Embryonic facial prominence (tissue), 1 donor: ENCODE measurements around the gene AUTS2.
"Not testable (repeated sequence)": the region's sequence is repeated elsewhere in the genome, so short reads cannot be mapped to it uniquely, and the experiment has no call there.

Experiments
- DNase-seq: peaks from one replicate; pipeline ENCODE4 v3.0.0-alpha.2; 2016; ENCODE audit errors: extremely low spot score

AUTS2 gene

DNA sequence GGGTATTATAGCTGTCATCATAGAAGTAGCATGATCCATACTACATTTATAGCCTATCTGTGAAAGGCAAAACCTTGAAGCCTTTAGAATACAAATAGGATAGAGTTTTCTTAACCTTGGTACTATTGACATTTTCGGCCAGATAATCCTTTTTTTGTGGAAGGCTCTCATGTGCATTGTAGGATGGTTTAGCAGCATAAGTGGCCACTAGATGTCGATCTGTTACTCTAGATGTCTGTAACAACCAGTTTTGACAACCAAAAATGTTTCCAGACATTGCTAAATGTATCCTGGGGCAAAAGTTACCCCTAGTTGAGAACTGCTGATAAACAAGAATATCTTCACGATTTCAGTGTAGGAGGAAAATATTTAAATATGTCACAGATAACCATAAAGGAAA lies 1214.2 kb downstream of the AUTS2 start:
- no peak for DNase-seq

DNA sequence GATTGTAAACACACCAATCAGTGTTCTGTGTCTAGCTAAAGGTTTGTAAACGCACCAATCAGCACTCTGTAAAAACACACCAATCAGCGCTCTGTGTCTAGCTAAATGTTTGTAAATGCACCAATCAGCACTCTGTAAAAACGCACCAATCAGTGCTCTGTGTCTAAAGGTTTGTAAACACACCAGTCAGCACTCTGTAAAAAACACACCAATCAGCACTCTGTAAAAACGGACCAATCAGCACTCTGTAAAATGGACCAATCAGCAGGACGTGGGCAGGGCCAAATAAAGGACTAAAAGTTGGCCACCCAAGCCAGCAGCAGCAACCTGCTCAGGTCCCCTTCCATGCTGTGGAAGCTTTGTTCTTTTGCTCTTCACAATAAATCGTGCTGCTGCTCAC lies 1224.2 kb downstream of the AUTS2 start:
- DNase-seq = not testable (repeated sequence)

DNA sequence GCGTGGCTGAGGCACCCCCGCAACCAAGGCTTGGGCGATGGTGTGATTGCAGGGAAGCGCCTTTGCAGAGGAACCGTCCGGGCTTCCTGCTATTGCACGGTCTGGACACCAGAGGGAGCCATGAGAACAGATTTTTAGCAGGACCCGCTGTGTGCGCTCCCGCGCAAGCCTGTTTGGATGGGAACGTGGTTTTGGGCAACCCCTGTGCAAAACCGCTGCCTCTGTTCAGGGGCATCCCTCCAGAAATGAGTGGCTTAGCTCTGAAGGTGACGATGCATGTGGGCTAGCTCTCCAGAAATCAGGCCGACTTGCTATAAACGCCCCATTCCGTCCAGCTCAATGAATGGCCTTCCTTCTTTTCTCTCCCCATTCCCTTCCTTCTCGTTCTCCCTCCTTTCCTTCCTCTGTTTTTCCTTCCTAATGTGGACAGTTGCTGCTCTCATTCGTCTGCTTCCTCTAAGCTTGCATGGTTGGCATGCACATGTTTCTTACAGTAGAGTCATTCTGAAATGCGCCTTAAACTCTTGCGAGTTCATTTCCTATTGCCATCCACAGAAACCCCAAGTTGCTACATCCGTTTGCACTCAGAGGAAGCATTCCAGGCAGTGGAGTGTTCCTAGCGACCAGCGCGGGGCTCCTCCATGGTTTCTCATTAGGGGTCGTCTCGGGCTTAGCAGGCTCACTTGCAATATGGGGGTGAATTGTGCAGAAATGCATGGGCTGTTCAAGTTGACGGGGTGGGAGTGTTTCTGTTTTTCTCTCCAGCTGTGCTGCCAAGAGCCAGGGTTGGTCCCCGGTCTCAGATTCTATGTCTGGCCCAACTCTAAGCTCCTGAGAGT lies 1231.2 kb downstream of the AUTS2 start:
- no peak for DNase-seq

DNA sequence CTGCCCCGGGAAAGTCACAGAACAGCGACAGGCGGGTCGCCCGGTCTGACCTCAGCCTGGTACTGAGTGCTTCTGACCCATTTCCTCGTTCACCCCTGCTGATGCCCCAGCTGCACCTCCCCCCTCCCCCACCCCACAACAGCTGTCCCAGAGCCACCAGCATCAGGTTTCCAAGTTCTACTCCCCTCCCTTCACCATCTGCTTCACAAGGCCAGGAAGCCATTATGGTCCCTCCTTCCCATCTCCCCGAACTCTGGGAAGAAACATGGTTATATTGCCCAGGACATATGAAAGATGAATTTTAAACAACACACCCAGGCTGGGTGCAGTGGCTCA lies 1231.8 kb downstream of the AUTS2 start:
- DNase-seq = no peak

- DNase-seq = no peak
These were observed 1232.2 kb downstream of the AUTS2 start for GRCh38 chr7:70830426-70830825.

GRCh38 chr7:70833726-70834125 lies 1235.5 kb downstream of the AUTS2 start:
- no peak for DNase-seq

DNA sequence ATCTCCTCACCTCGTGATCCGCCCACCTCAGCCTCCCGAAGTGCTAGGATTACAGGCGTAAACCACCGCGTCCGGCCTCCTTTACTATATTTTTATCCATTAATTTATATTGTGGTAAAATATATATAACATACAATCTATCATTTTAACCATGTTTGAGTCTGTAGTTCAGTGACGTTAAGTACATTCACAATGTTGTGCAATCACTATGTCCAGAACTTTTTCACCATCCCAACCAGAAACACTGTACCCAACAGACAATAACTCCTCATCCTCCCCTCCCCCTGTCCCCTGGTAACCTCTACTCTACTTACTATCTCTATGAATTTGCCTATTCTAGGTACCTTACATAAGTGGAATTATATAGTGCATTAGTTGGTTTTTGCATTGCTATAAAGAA lies 1236.1 kb downstream of the AUTS2 start:
- DNase-seq = no peak

GRCh38 chr7:70835658-70836057 lies 1237.4 kb downstream of the AUTS2 start:
- no peak for DNase-seq

- DNase-seq = no peak
These were observed 1238.0 kb downstream of the AUTS2 start for GRCh38 chr7:70836279-70836678.

- no peak for DNase-seq
These were observed 1238.7 kb downstream of the AUTS2 start for GRCh38 chr7:70836946-70837345.

GRCh38 chr7:70837589-70837988 lies 1239.3 kb downstream of the AUTS2 start:
- DNase-seq = no peak

DNA sequence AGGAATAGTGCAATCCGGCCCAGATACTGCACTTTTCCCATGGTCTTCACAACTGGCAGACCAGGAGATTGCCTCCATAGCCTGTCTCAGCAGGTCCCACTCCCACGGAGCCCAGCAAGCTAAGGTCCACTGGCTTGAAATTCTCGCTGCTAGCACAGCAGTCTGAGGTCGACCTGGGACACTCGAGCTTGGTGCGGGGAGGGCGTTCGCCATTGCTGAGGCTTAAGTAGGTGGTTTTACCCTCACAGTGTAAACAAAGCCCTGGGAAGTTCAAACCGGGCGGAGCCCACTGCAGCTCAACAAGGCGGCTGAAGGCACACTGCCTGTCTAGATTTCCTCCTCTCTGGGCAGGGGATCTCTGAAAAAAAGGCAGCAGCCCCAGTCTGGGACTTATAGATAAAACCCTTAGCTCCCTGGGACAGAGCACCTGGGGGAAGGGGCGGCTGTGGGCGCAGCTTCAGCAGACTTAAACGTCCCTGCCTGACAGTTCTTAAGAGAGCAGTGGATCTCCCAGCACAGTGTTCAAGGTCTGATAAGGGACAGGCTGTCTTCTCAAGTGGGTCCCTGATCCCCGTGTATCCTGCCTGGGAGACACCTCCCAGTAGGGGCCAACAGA lies 1240.1 kb downstream of the AUTS2 start:
- DNase-seq = no peak
